Liver (tissue), 9 donors: ENCODE data around the gene RAC2. TPM values are rescaled to one million over a fixed set of nuclear protein-coding genes. Genes with fewer than 3 reads are reported as not detected.

Experiments used
- DNase-seq: peaks from one replicate; pipeline ENCODE4 v3.0.0-alpha.2; 2017; ENCODE audit warnings: low spot score
- H3K27ac ChIP-seq, 2 donors: one replicate each; pipeline ENCODE4 v1.7.0; 2013; ENCODE audit warnings: inconsistent platforms in 2 of 2, low read length in 2 of 2, control low read depth in 1 of 2, low read depth in 1 of 2, mild to moderate bottlenecking in 1 of 2
- H3K27me3 ChIP-seq, 4 donors: one replicate each; pipeline versions ENCODE4 v1.6.1 to v1.7.0; 2013; ENCODE audit warnings: low read length in 3 of 4, inconsistent platforms in 1 of 4, mild to moderate bottlenecking in 1 of 4, moderate library complexity in 1 of 4; ENCODE audit not compliant: control insufficient read depth in 4 of 4, insufficient read depth in 4 of 4
- H3K36me3 ChIP-seq, 4 donors: one replicate each; pipeline versions ENCODE4 v1.6.1 to v1.7.0; 2013; ENCODE audit warnings: low read length in 3 of 4, mild to moderate bottlenecking in 3 of 4, low read depth in 1 of 4, moderate library complexity in 1 of 4; ENCODE audit not compliant: control insufficient read depth in 4 of 4, insufficient read depth in 3 of 4
- H3K4me1 ChIP-seq, 4 donors: one replicate each; pipeline versions ENCODE4 v1.6.1 to v1.7.0; 2013; ENCODE audit warnings: low read length in 3 of 4, mild to moderate bottlenecking in 3 of 4, moderate library complexity in 1 of 4; ENCODE audit not compliant: control insufficient read depth in 4 of 4, insufficient read depth in 4 of 4
- H3K4me3 ChIP-seq, 3 donors: one replicate each; pipeline versions ENCODE4 v1.6.1 to v1.7.0; 2013; ENCODE audit warnings: low read length in 3 of 3, control low read depth in 1 of 3, low read depth in 1 of 3, mild to moderate bottlenecking in 1 of 3
- H3K9ac ChIP-seq, 2 donors: one replicate each; pipeline ENCODE4 v1.7.0; 2013; ENCODE audit warnings: low read length in 2 of 2, mild to moderate bottlenecking in 2 of 2, moderate library complexity in 2 of 2, control low read depth in 1 of 2, low read depth in 1 of 2
- H3K9me3 ChIP-seq, 4 donors: one replicate each; pipeline versions ENCODE4 v1.6.1 to v1.7.0; 2013; ENCODE audit warnings: low read length in 3 of 4; ENCODE audit not compliant: control insufficient read depth in 4 of 4
- ATF3 ChIP-seq: IDR thresholded peaks from 2 replicates; pipeline ENCODE4 v1.6.1; 2016; ENCODE audit warnings: antibody characterized with exemption
- EGR1 ChIP-seq, 2 donors: IDR thresholded peaks; 2 replicates each; pipeline ENCODE4 v1.6.1; 2016 to 2018; ENCODE audit warnings: antibody characterized with exemption in 2 of 2, low read depth in 2 of 2
- FOXA1 ChIP-seq: IDR thresholded peaks from 2 replicates; pipeline ENCODE4 v1.6.1; 2016; ENCODE audit warnings: antibody characterized with exemption
- FOXA2 ChIP-seq: IDR thresholded peaks from 2 replicates; pipeline ENCODE4 v1.6.1; 2016; ENCODE audit warnings: antibody characterized with exemption
- GABPA ChIP-seq, 2 donors: IDR thresholded peaks in 1 of 2; conservative IDR thresholded peaks in 1 of 2; 2 replicates each; pipeline ENCODE4 v1.6.1; 2016; ENCODE audit warnings: antibody characterized with exemption in 2 of 2, mild to moderate bottlenecking in 1 of 2, moderate library complexity in 1 of 2
- HNF4A ChIP-seq, 2 donors: conservative IDR thresholded peaks; 2 replicates each; pipeline ENCODE4 v1.6.1; 2016; ENCODE audit warnings: antibody characterized with exemption in 2 of 2, mild to moderate bottlenecking in 2 of 2
- HNF4G ChIP-seq: IDR thresholded peaks from 2 replicates; pipeline ENCODE4 v1.6.1; 2016; ENCODE audit warnings: antibody characterized with exemption
- JUND ChIP-seq, 2 donors: IDR thresholded peaks; 2 replicates each; pipeline ENCODE4 v1.6.1; 2016; ENCODE audit warnings: antibody characterized with exemption in 2 of 2
- MAX ChIP-seq: IDR thresholded peaks from 2 replicates; pipeline ENCODE4 v1.6.1; 2016; ENCODE audit warnings: antibody characterized with exemption
- NR2F2 ChIP-seq: IDR thresholded peaks from 2 replicates; pipeline ENCODE4 v1.6.1; 2016; ENCODE audit warnings: antibody characterized with exemption
- RAD21 ChIP-seq, 2 donors: IDR thresholded peaks; 2 replicates each; pipeline ENCODE4 v1.6.1; 2016; ENCODE audit warnings: antibody characterized with exemption in 2 of 2, mild to moderate bottlenecking in 2 of 2
- RXRA ChIP-seq, 2 donors: IDR thresholded peaks; 2 replicates each; pipeline ENCODE4 v1.6.1; 2017 to 2018; ENCODE audit warnings: antibody characterized with exemption in 2 of 2, mild to moderate bottlenecking in 1 of 2
- SP1 ChIP-seq: IDR thresholded peaks from 2 replicates; pipeline ENCODE4 v1.6.1; 2018; ENCODE audit warnings: antibody characterized with exemption, mild to moderate bottlenecking
- TAF1 ChIP-seq: conservative IDR thresholded peaks from 2 replicates; pipeline ENCODE4 v1.6.1; 2016; ENCODE audit warnings: antibody characterized with exemption, mild to moderate bottlenecking
- YY1 ChIP-seq: IDR thresholded peaks from 2 replicates; pipeline ENCODE4 v1.6.1; 2016; ENCODE audit warnings: antibody characterized with exemption, mild to moderate bottlenecking
- WGBS: extraction: QIAGEN DNeasy Blood & Tissue Kit; methylation state at CpG from one replicate; pipeline ENCODE4 v1.1.7; 2013; 5-methylcytosine and 5-hydroxymethylcytosine counted together
- polyA plus RNA-seq, 2 donors: library from polyadenylated mRNA; stranded (reverse) in 1 of 2; unstranded in 1 of 2; fragments of 200-250 nt in 1 of 2; fragments of >200 nt in 1 of 2; fragmentation: Nextera tagmentation in 1 of 2; extraction: Ambion mirVana in 1 of 2; gene quantifications; one replicate each; pipeline versions ENCODE4 v1.2.1 to v1.2.3, GENCODE V29; 2013 to 2015
- total RNA-seq, 2 donors: library from RNA; depleted of rRNA; stranded (reverse); fragments of >200 nt; gene quantifications; one replicate each; pipeline ENCODE4 v1.2.3, GENCODE V29; 2014
- TF ChIP-seq, protein P1 (sequence below): fragments of 150-350 bp; IDR thresholded peaks from 2 replicates; pipeline ENCODE4 v1.5.1; 2017; ENCODE audit warnings: improper control_type of control experiment, low read depth, low read length; ENCODE audit not compliant: missing input control
- TF ChIP-seq, protein P2 (sequence below): IDR thresholded peaks from 2 replicates; pipeline ENCODE4 v1.6.1; 2016; ENCODE audit warnings: antibody characterized with exemption
- donor health status: healthy.
- donor health status: healthy.
- donor health status: healthy.
- donor health status: healthy.
- donor health status: healthy.

Gene RAC2
- total and polyA plus RNA-seq, 4 donors, result 4.0 to 15.0 (median 7.4) TPM

GRCh38 chr22:37242395-37242918 lies 1.6 kb downstream of the RAC2 start:
- WGBS, result 50% methylated on average over 16 of the region's 16 CpGs
- no peaks in the 10 kb centered on the region for H3K36me3 ChIP-seq
- peak overlapping the region; percentile 76 to 78 for H3K27ac ChIP-seq
- no peaks in the 10 kb centered on the region for H3K27me3 ChIP-seq
- peak overlapping the region in 1 of 3 donors; percentile 10 for H3K4me3 ChIP-seq
- peaks cover 0 to 3% (median 0%) of the 10 kb centered on the region in 4 donors for H3K4me1 ChIP-seq
- TF ChIP-seq JUND (IDR thresholded peaks at IDR 0.05), result no peak
- no peak for TF ChIP-seq FOXA2
- no peak for TF ChIP-seq ATF3
- TF ChIP-seq, protein P1, sequence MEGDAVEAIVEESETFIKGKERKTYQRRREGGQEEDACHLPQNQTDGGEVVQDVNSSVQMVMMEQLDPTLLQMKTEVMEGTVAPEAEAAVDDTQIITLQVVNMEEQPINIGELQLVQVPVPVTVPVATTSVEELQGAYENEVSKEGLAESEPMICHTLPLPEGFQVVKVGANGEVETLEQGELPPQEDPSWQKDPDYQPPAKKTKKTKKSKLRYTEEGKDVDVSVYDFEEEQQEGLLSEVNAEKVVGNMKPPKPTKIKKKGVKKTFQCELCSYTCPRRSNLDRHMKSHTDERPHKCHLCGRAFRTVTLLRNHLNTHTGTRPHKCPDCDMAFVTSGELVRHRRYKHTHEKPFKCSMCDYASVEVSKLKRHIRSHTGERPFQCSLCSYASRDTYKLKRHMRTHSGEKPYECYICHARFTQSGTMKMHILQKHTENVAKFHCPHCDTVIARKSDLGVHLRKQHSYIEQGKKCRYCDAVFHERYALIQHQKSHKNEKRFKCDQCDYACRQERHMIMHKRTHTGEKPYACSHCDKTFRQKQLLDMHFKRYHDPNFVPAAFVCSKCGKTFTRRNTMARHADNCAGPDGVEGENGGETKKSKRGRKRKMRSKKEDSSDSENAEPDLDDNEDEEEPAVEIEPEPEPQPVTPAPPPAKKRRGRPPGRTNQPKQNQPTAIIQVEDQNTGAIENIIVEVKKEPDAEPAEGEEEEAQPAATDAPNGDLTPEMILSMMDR, result no peak
- TF ChIP-seq, protein P2, sequence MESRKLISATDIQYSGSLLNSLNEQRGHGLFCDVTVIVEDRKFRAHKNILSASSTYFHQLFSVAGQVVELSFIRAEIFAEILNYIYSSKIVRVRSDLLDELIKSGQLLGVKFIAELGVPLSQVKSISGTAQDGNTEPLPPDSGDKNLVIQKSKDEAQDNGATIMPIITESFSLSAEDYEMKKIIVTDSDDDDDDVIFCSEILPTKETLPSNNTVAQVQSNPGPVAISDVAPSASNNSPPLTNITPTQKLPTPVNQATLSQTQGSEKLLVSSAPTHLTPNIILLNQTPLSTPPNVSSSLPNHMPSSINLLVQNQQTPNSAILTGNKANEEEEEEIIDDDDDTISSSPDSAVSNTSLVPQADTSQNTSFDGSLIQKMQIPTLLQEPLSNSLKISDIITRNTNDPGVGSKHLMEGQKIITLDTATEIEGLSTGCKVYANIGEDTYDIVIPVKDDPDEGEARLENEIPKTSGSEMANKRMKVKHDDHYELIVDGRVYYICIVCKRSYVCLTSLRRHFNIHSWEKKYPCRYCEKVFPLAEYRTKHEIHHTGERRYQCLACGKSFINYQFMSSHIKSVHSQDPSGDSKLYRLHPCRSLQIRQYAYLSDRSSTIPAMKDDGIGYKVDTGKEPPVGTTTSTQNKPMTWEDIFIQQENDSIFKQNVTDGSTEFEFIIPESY, result no peak
- TF ChIP-seq SP1, result no peak
- no peak for TF ChIP-seq RXRA (IDR thresholded peaks at IDR 0.05)
- no peak for TF ChIP-seq GABPA (IDR thresholded peaks at IDR 0.05 in 1 of 2, conservative IDR thresholded peaks at IDR 0.05 in 1 of 2)
- no peak for TF ChIP-seq MAX
- no peak for TF ChIP-seq FOXA1
- no peak for TF ChIP-seq TAF1
- TF ChIP-seq RAD21 (IDR thresholded peaks at IDR 0.05), result no peak
- no peaks in the 10 kb centered on the region for H3K9me3 ChIP-seq
- no peak overlapping the region for H3K9ac ChIP-seq
- peak; percentile 69 for DNase-seq

DNA sequence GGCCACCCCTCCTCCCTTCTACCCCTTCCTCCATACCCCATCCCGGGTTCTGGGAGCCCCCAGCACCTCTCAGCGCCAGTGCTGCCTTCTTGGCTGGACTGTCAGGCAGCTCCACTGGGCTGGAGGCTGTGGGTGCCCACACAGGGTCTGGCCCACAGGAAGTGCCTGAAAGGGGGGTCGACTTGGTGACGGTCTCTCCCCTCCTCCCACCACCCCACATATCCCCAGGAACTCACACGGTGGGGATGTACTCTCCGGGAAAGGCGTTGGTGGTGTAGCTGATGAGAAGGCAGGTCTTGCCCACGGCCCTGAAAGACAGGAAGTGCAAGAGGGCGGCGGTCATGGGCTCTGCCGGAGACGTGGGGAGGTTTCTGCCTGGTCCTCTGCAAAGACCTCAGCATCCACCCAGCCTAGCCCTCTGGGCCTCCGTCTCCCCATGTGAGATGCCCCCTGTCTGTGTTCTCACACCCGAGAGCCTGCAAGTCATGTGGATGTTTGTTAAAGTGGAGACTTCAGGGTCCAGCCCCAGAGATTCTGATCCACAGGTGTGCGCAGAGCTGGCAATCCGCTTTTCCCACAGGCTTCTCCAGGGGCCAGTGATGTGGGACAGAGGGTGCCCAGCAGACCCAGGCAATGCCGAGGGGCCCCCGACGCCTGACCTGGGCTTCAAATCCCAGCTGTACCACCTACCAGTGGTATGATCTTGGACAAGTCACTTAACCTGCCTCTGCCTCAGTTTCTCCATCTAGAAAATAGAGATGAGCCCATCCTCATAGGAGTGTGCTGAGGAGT lies 2.5 kb downstream of the RAC2 start:
- H3K27ac ChIP-seq, result peak overlapping the region; percentile 64 to 78
- WGBS, result 67% methylated on average over 19 of the region's 19 CpGs
- no peak for TF ChIP-seq FOXA2
- no peak for TF ChIP-seq YY1
- TF ChIP-seq HNF4G, result no peak
- TF ChIP-seq RAD21 (IDR thresholded peaks at IDR 0.05), result no peak
- no peak for TF ChIP-seq ATF3
- TF ChIP-seq TAF1, result no peak
- no peak for TF ChIP-seq MAX
- TF ChIP-seq, protein P1, result no peak
- TF ChIP-seq RXRA (IDR thresholded peaks at IDR 0.05), result no peak
- TF ChIP-seq, protein P2, result no peak
- TF ChIP-seq HNF4A (conservative IDR thresholded peaks at IDR 0.05), result no peak
- TF ChIP-seq JUND (IDR thresholded peaks at IDR 0.05), result no peak
- TF ChIP-seq NR2F2, result no peak
- TF ChIP-seq EGR1 (IDR thresholded peaks at IDR 0.05; ENCODE audit: low read depth in 2 of 2), result no peak

More for the DNA sequence above, 2.5 kb downstream of the RAC2 start:
- Histone ChIP-seq H3K4me1 (peaks cover 0 to 3% (median 0%) of the 10 kb centered on the region in 4 donors), H3K9ac (peak overlapping the region; percentile 14 to 25), H3K27me3 (no peaks in the 10 kb centered on the region), H3K9me3 (no peaks in the 10 kb centered on the region), H3K4me3 (peak overlapping the region in 1 of 3 donors; percentile 10), H3K36me3 (no peaks in the 10 kb centered on the region)
- DNase-seq, result no peak
